ENCODE results near the gene PTGFRN. TPM values are rescaled to one million over a fixed set of nuclear protein-coding genes. Genes with fewer than 3 reads are reported as not detected.

Gene PTGFRN
- total and polyA plus RNA-seq, 2 of the 8 experiments (the other 6 are each of a cell fraction or from before 2014, with no cell fraction given), result 13.0 to 32.6 TPM

GRCh38 chr1:117003223-117003875, 93.6 kb downstream of the PTGFRN start:
- H3K23me2 ChIP-seq (ENCODE audit: low read depth, low read length), result no peaks in the 10 kb centered on the region; the same call in 1 of the 2 replicates
- H2BK120ac ChIP-seq (replicated peaks; ENCODE audit: low read depth, low read length), result no peak overlapping the region
- H4K8ac ChIP-seq (ENCODE audit: extremely low read depth, insufficient read depth, low read length), result no peak overlapping the region
- H3K4ac ChIP-seq (replicated peaks; ENCODE audit: insufficient read length, low read depth, low read length), result no peak overlapping the region
- no peak overlapping the region for H2AK5ac ChIP-seq (ENCODE audit: low read depth, low read length)
- 83% methylated on average over 2 of the region's 2 CpGs; no CpG with 5 or more reads in 1 of the 2 experiments for WGBS, 2 experiments (ENCODE audit: extremely low coverage in 1 of 2, insufficient coverage in 1 of 2, insufficient read length in 1 of 2, insufficient replicate concordance in 2 of 2, low coverage in 1 of 2, low lambda C conversion rate in 2 of 2, missing lambda C conversion rate in 1 of 2)
- H3K18ac ChIP-seq (ENCODE audit: extremely low read depth, low read length), result no peak overlapping the region
- ChIA-PET CTCF (ENCODE audit: partially characterized antibody) (interaction anchor here (0.6 to 2.1 kb wide), 7 partner anchors 19 to 269 kb away, joined by 3 to 6 read pairs (median 3); no protein-coding TSS in a partner anchor), POLR2A (ENCODE audit: partially characterized antibody) (no interaction called here)
- no peaks in the 10 kb centered on the region for H4K20me1 ChIP-seq (replicated peaks in 1 of 2; ENCODE audit: control insufficient read depth in 1 of 2, insufficient read depth in 2 of 2, low read length in 2 of 2)
- H4K5ac ChIP-seq (ENCODE audit: insufficient read length, low read depth, low read length), result no peak overlapping the region
- H3K79me2 ChIP-seq (ENCODE audit: control insufficient read depth in 1 of 2, insufficient read depth in 2 of 2, low read length in 2 of 2), result no peaks in the 10 kb centered on the region
- FAIRE-seq, result no peak
- no peak overlapping the region for H2BK12ac ChIP-seq (ENCODE audit: low read depth, low read length)
- H3K9me3 ChIP-seq (ENCODE audit: insufficient read depth in 2 of 2, low read depth in 1 of 2, low read length in 1 of 2), result no peaks in the 10 kb centered on the region
- H2AFZ ChIP-seq (ENCODE audit: low read length), result no peak overlapping the region
- no peak overlapping the region for H4K91ac ChIP-seq (replicated peaks; ENCODE audit: insufficient read length, low read length)
- no peak overlapping the region for H3K4me3 ChIP-seq (ENCODE audit: extremely low read depth in 1 of 4, insufficient read depth in 2 of 4, low read depth in 3 of 4, low read length in 4 of 4)
- H2BK5ac ChIP-seq (ENCODE audit: low read depth, low read length), result no peak overlapping the region
- peaks cover 0 to 10% (median 3%) of the 10 kb centered on the region in 4 experiments; a peak in 6 of 7 replicates for H3K4me1 ChIP-seq (replicated peaks in 1 of 4; ENCODE audit: control insufficient read depth in 3 of 4, insufficient read depth in 4 of 4, low read length in 3 of 4)
- no peaks in the 10 kb centered on the region for H3K79me1 ChIP-seq (ENCODE audit: low read depth, low read length)
- H3K9ac ChIP-seq (replicated peaks in 1 of 4; ENCODE audit: extremely low read depth in 1 of 4, low read depth in 3 of 4, low read length in 3 of 4), result no peak overlapping the region
- H3K27me3 ChIP-seq (replicated peaks in 1 of 4; ENCODE audit: control insufficient read depth in 3 of 4, extremely low read depth in 1 of 4, insufficient read depth in 3 of 4, low read length in 3 of 4), result no peaks in the 10 kb centered on the region
- H3K4me2 ChIP-seq (ENCODE audit: insufficient read depth in 1 of 2, low read depth in 2 of 2, low read length in 2 of 2), result no peak overlapping the region
- H3K27ac ChIP-seq (ENCODE audit: low read depth, low read length), result no peak overlapping the region
- no peak overlapping the region for H3K23ac ChIP-seq (ENCODE audit: insufficient read length)
- no peaks in the 10 kb centered on the region for H3K36me3 ChIP-seq (ENCODE audit: control insufficient read depth in 2 of 4, insufficient read depth in 4 of 4, low read length in 3 of 4)
- H3K14ac ChIP-seq (ENCODE audit: insufficient read length), result no peak overlapping the region
- no peak for TF ChIP-seq KDM1A (IDR thresholded peaks at IDR 0.05; ENCODE audit: borderline replicate concordance, low read length)
- TF ChIP-seq KDM4A (IDR thresholded peaks at IDR 0.05; ENCODE audit: low read depth, low read length, severe bottlenecking), result no peak
- no peak for TF ChIP-seq RAD21 (IDR thresholded peaks at IDR 0.05 in 1 of 2, conservative IDR thresholded peaks at IDR 0.05 in 1 of 2; ENCODE audit: low read depth in 2 of 2, low read length in 2 of 2)
- TF ChIP-seq CBX8 (IDR thresholded peaks at IDR 0.05; ENCODE audit: borderline replicate concordance, low read depth, low read length), result no peak
- TF ChIP-seq TAF1 (IDR thresholded peaks at IDR 0.05; ENCODE audit: low read depth, low read length), result no peak
- no peak for TF ChIP-seq SP2 (IDR thresholded peaks at IDR 0.05; ENCODE audit: low read length)
- no peak for TF ChIP-seq ATF3 (IDR thresholded peaks at IDR 0.05; ENCODE audit: insufficient read depth, low read depth, low read length)
- no peak for TF ChIP-seq SRF (IDR thresholded peaks at IDR 0.05; ENCODE audit: low read depth, low read length)
- no peak for TF ChIP-seq POLR2AphosphoS5 (IDR thresholded peaks at IDR 0.05; ENCODE audit: low read depth, low read length)
- TF ChIP-seq CBX5 (IDR thresholded peaks at IDR 0.05; ENCODE audit: low read depth, low read length), result no peak
- no peak for TF ChIP-seq POLR2A (IDR thresholded peaks at IDR 0.05; ENCODE audit: control extremely low read depth in 1 of 2, low read depth in 2 of 2, low read length in 2 of 2)
- no peak for TF ChIP-seq BRCA1 (IDR thresholded peaks at IDR 0.05; ENCODE audit: low read depth, low read length)
- TF ChIP-seq EP300 (IDR thresholded peaks at IDR 0.05; ENCODE audit: borderline replicate concordance in 1 of 2, low read depth in 2 of 2, low read length in 2 of 2), result no peak
- no peak overlapping the region for H3K56ac ChIP-seq (replicated peaks; ENCODE audit: insufficient read length, low read depth, low read length)
- no peak overlapping the region for H2BK15ac ChIP-seq (ENCODE audit: low read length)
- DNase-seq (ENCODE audit: low read depth in 1 of 2, low spot score in 2 of 2), result no peak
- H2BK20ac ChIP-seq (ENCODE audit: low read length), result no peak overlapping the region

Measured in H1 (cell line).